GM13977 (cell line): ENCODE results near the gene TSPAN15.

Experiments used
- DNase-seq: peaks from one replicate; pipeline ENCODE4 v3.0.0; 2012; ENCODE audit warnings: low spot score
- CTCF ChIP-seq: IDR thresholded peaks from 2 replicates; pipeline ENCODE4 v1.5.1; 2012; ENCODE audit warnings: mild to moderate bottlenecking, control low read depth; ENCODE audit not compliant: insufficient read depth; ENCODE audit errors: extremely low read depth, missing control alignments
- in situ Hi-C: fragments of 300-500 bp; cut with MboI; formaldehyde crosslinking; loops from one replicate; pipeline ENCODE4 v1.12.0; 2022; ENCODE audit warnings: low sequenced_read_pairs, low pct_unique_long_range_greater_than_20kb, mixed read lengths, inconsistent platforms; ENCODE audit not compliant: unreplicated experiment

Gene TSPAN15

GRCh38 chr10:69434169-69434568 lies 17.1 kb upstream of the TSPAN15 start:
- in situ Hi-C loops: no loop called here
- DNase-seq: no peak
- TF ChIP-seq CTCF: no peak

GRCh38 chr10:69434926-69435325 lies 16.3 kb upstream of the TSPAN15 start:
- DNase-seq: no peak
- in situ Hi-C loops: no loop called here
- no peak for TF ChIP-seq CTCF

- TF ChIP-seq CTCF: no peak
- in situ Hi-C loops: no loop called here
- DNase-seq: no peak
These were observed 15.2 kb upstream of the TSPAN15 start for GRCh38 chr10:69435966-69436520.

GRCh38 chr10:69437321-69438259 lies 13.7 kb upstream of the TSPAN15 start:
- in situ Hi-C loops: no loop called here
- no peak for DNase-seq
- no peak for TF ChIP-seq CTCF

- no peak for TF ChIP-seq CTCF
- DNase-seq: no peak
- in situ Hi-C loops: no loop called here
These were observed 12.5 kb upstream of the TSPAN15 start for GRCh38 chr10:69438536-69439349.

GRCh38 chr10:69439350-69439739 lies 11.9 kb upstream of the TSPAN15 start:
- TF ChIP-seq CTCF: no peak
- in situ Hi-C loops: no loop called here
- no peak for DNase-seq
